ENCODE data around the gene YAF2. TPM values are rescaled to one million over a fixed set of nuclear protein-coding genes. Genes with fewer than 3 reads are reported as not detected.

Gene YAF2
- total and polyA plus RNA-seq, 10 donors: 15.9 to 83.7 (median 49.2) TPM

GRCh38 chr12:42273706-42274105 is 35.7 kb upstream of the YAF2 start:
- TF ChIP-seq POLR2AphosphoS5 (IDR thresholded peaks at IDR 0.05) (no peak), POLR2A (IDR thresholded peaks at IDR 0.05) (no peak)
- TF ChIP-seq, protein P1, sequence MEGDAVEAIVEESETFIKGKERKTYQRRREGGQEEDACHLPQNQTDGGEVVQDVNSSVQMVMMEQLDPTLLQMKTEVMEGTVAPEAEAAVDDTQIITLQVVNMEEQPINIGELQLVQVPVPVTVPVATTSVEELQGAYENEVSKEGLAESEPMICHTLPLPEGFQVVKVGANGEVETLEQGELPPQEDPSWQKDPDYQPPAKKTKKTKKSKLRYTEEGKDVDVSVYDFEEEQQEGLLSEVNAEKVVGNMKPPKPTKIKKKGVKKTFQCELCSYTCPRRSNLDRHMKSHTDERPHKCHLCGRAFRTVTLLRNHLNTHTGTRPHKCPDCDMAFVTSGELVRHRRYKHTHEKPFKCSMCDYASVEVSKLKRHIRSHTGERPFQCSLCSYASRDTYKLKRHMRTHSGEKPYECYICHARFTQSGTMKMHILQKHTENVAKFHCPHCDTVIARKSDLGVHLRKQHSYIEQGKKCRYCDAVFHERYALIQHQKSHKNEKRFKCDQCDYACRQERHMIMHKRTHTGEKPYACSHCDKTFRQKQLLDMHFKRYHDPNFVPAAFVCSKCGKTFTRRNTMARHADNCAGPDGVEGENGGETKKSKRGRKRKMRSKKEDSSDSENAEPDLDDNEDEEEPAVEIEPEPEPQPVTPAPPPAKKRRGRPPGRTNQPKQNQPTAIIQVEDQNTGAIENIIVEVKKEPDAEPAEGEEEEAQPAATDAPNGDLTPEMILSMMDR (IDR thresholded peaks at IDR 0.05 in 8 of 11, conservative IDR thresholded peaks at IDR 0.05 in 3 of 11): no peak
- intact Hi-C loops (cut with DNase I; ENCODE audit: low total_unique reads): no loop called here
- H3K4me3 ChIP-seq: no peak overlapping the region
- H3K9me3 ChIP-seq: peaks cover 0 to 9% (median 2%) of the 10 kb centered on the region in 8 donors
- no peak for DNase-seq
- WGBS, 5 donors: 90 to 100% (median 97%) methylated on average over 10 to 21 of the region's 21 CpGs
- no peak overlapping the region for H3K27ac ChIP-seq
- no peaks in the 10 kb centered on the region for H3K36me3 ChIP-seq
- peaks cover 0 to 14% (median 7%) of the 10 kb centered on the region in 6 donors for H3K4me1 ChIP-seq
- peaks cover 0 to 5% (median 0%) of the 10 kb centered on the region in 7 donors for H3K27me3 ChIP-seq (replicated peaks in 1 of 7)

DNA sequence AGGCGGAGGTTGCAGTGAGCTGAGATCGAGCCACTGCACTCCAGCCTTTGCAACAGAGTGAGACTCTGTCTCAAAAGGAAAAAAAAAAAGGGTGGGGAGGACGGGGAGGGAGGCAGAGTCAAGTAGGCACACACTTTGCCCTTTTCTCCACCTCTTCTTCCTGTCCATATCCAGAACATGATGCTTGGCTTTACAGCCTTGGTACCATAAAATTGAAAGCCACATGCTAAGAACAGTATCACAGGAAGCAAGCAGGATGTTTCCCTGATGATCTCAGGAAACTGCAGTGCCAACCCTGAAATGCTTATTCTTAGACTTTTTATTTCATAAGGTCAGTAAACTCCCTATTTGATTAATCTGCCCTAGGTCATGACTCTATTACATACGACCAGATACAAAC is 32.5 kb upstream of the YAF2 start:
- Histone ChIP-seq H3K27ac (peak overlapping the region in 5 of 8 donors; percentile 24 to 54 (median 41)), H3K27me3 (replicated peaks in 1 of 7) (peaks cover 0 to 5% (median 0%) of the 10 kb centered on the region in 7 donors), H3K4me3 (no peak overlapping the region), H3K9me3 (peaks cover 0 to 9% (median 2%) of the 10 kb centered on the region in 8 donors), H3K36me3 (no peaks in the 10 kb centered on the region), H3K4me1 (peaks cover 0 to 14% (median 7%) of the 10 kb centered on the region in 6 donors)
- TF ChIP-seq, protein P1 (IDR thresholded peaks at IDR 0.05 in 8 of 11, conservative IDR thresholded peaks at IDR 0.05 in 3 of 11): no peak
- TF ChIP-seq POLR2A (IDR thresholded peaks at IDR 0.05) (no peak), POLR2AphosphoS5 (IDR thresholded peaks at IDR 0.05) (peak in 1 of 3 donors; percentile 25)
- intact Hi-C loops (cut with DNase I; ENCODE audit: low total_unique reads): no loop called here
- WGBS, 5 donors: 39 to 44% (median 43%) methylated on average over 4 of the region's 4 CpGs
- DNase-seq: no peak

DNA sequence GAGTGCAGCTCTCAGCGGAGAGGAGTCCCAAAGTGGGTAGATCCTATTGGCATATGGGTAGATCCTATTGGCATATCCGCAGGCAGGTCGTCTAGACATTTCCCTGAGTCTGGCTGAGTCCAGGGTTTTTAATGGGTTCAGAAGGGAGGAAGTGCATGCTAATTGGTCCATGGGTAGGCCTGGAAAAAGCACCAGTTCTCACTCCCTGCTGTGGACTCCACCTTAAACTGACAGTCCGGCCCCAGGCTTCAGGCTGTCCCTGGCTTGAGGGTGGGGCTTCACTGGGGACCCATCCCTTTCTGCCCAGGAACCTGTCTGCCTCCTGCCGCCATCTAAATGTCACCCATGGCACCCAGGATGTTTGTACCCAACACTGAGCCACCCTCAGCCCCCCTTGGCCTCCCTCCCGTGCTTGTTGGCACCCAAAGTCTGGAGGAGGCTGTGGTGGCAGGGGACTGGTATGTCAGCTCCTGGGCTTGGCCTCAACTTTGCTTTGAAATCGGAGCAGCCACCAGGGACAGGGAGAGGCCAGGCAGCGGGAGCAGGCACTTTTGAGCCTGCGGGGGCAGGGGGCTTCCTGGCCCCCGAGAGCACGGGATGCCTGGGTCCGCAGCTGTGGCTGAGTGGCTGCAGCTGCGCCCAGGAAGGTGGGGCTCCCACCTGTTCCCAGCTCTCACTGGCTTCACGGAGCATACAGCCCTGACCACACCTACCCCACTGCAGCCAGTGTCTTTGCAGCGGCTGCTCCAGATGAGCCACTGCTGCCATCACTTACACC is 29.6 kb upstream of the YAF2 start:
- 80 to 94% (median 90%) methylated on average over 10 to 15 of the region's 15 CpGs for WGBS, 5 donors
- Histone ChIP-seq H3K27ac (no peak overlapping the region), H3K36me3 (no peaks in the 10 kb centered on the region), H3K27me3 (replicated peaks in 1 of 7) (peaks cover 0 to 5% (median 0%) of the 10 kb centered on the region in 7 donors), H3K4me1 (peaks cover 0 to 14% (median 7%) of the 10 kb centered on the region in 6 donors), H3K9me3 (peaks cover 0 to 2% (median 0%) of the 10 kb centered on the region in 8 donors), H3K4me3 (no peak overlapping the region)
- intact Hi-C loops (cut with DNase I; ENCODE audit: low total_unique reads): no loop called here
- no peak for DNase-seq
- TF ChIP-seq POLR2A (IDR thresholded peaks at IDR 0.05): no peak
- TF ChIP-seq, protein P1 (IDR thresholded peaks at IDR 0.05 in 8 of 11, conservative IDR thresholded peaks at IDR 0.05 in 3 of 11): no peak
- no peak for TF ChIP-seq POLR2AphosphoS5 (IDR thresholded peaks at IDR 0.05)

DNA sequence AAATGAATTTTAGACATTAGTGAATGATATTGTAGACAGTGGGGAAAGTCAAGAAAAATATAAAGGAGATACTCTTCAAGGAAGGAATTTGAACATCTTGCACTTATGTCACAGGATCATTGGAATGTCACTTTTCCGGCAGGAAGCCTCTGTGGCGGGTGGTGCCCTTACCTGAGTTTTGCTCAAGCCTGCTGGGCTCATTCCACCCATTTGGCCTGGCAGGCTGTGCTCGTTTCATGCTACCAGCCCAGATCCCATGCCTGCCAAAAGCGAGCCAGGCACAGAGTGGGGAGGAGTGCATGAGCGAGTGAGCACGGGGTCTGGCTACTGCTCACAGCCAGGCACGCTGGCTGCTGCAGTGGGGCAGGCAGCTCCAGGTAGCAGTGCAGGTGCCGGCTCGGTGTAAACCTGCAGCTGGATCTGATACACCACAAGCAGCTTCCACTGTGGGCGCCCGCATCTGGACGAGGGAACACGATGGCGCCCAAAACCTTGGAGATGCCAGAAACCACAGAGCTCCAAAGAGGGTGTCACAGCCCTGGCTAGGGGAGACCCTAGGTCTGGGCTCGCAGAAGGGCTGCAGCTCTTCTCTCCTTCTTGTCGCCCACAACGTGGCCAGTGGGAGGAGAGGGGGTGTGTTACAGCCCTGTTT is 28.7 kb upstream of the YAF2 start:
- Histone ChIP-seq H3K9me3 (no peaks in the 10 kb centered on the region), H3K36me3 (no peaks in the 10 kb centered on the region), H3K4me1 (peaks cover 0 to 14% (median 7%) of the 10 kb centered on the region in 6 donors), H3K27me3 (replicated peaks in 1 of 7) (no peaks in the 10 kb centered on the region), H3K27ac (no peak overlapping the region), H3K4me3 (no peak overlapping the region)
- intact Hi-C loops (cut with DNase I; ENCODE audit: low total_unique reads): no loop called here
- TF ChIP-seq, protein P1 (IDR thresholded peaks at IDR 0.05 in 8 of 11, conservative IDR thresholded peaks at IDR 0.05 in 3 of 11): no peak
- TF ChIP-seq POLR2A (IDR thresholded peaks at IDR 0.05) (no peak), POLR2AphosphoS5 (IDR thresholded peaks at IDR 0.05) (no peak)
- WGBS, 5 donors: 93 to 98% (median 96%) methylated on average over 10 to 17 of the region's 17 CpGs
- no peak for DNase-seq
